SK-N-MC (cell line): ENCODE measurements around the gene PARVA.
A peak's percentile ranks its signal among the peaks of the same experiment; 100 is the strongest.

ENCODE experiments used
- DNase-seq: peaks from one replicate; pipeline ENCODE4 v3.0.0-alpha.2; 2011; ENCODE audit warnings: low read depth, low spot score
- H3K27ac ChIP-seq: fragments of 200-600 bp; sonication (generic); 2 replicates; pipeline ENCODE4 v1.5.1; 2016; ENCODE audit warnings: mixed run types
- H3K36me3 ChIP-seq: fragments of 200-600 bp; sonication (generic); 2 replicates; pipeline ENCODE4 v1.6.1; 2017; ENCODE audit warnings: antibody characterized with exemption, low read length, mixed read lengths; ENCODE audit not compliant: insufficient read depth
- H3K4me3 ChIP-seq: fragments of 200-600 bp; sonication (generic); 2 replicates; pipeline ENCODE4 v1.5.1; 2016
- H3K9ac ChIP-seq: fragments of 200-600 bp; sonication (generic); 2 replicates; pipeline ENCODE4 v1.8.0; 2017; ENCODE audit warnings: mixed run types, mixed read lengths; ENCODE audit not compliant: insufficient read length
- H3K9me3 ChIP-seq: fragments of 200-600 bp; sonication (generic); 2 replicates; pipeline ENCODE4 v1.6.1; 2017; ENCODE audit warnings: low read depth, mild to moderate bottlenecking, antibody characterized with exemption, low read length, moderate library complexity, mixed read lengths
- EZH2 ChIP-seq: fragments of 200-600 bp; sonication (generic); IDR thresholded peaks from one replicate; pipeline ENCODE4 v1.6.1; 2017; ENCODE audit warnings: antibody characterized with exemption
- FOXP2 ChIP-seq: optimal IDR thresholded peaks from 2 replicates; pipeline ENCODE3; 2011; ENCODE audit warnings: mild to moderate bottlenecking, moderate library complexity; ENCODE audit not compliant: insufficient read depth; ENCODE audit errors: extremely low read length, control extremely low read depth
- POLR2AphosphoS5 ChIP-seq: IDR thresholded peaks from 2 replicates; pipeline ENCODE4 v1.6.1; 2012; ENCODE audit warnings: mild to moderate bottlenecking, low read depth, low read length, borderline replicate concordance

PARVA gene

GRCh38 chr11:12460466-12460865 lies 83.1 kb downstream of the PARVA start:
- H3K27ac ChIP-seq, result no peak overlapping the region
- peaks cover 4% of the 10 kb centered on the region; the same call in 1 of the 2 replicates for H3K9me3 ChIP-seq
- H3K36me3 ChIP-seq, result no peaks in the 10 kb centered on the region
- H3K4me3 ChIP-seq, result no peak overlapping the region
- no peak for DNase-seq
- no peak overlapping the region for H3K9ac ChIP-seq
- TF ChIP-seq FOXP2 (no peak), POLR2AphosphoS5 (no peak), EZH2 (no peak)

- no peak for TF ChIP-seq EZH2
- no peak for TF ChIP-seq FOXP2
- no peak for TF ChIP-seq POLR2AphosphoS5
- Histone ChIP-seq H3K36me3 (no peaks in the 10 kb centered on the region), H3K4me3 (0 out of 2 replicates have a peak overlapping the region, but pooled peaks have one; percentile 18), H3K9ac (no peak overlapping the region), H3K27ac (no peak overlapping the region), H3K9me3 (peaks cover 4% of the 10 kb centered on the region; the same call in 1 of the 2 replicates)
- DNase-seq, result no peak
These were observed 84.1 kb downstream of the PARVA start for GRCh38 chr11:12461516-12461915.

- H3K27ac ChIP-seq, result no peak overlapping the region
- no peak overlapping the region for H3K4me3 ChIP-seq
- no peak for DNase-seq
- H3K9ac ChIP-seq, result no peak overlapping the region
- H3K36me3 ChIP-seq, result no peaks in the 10 kb centered on the region
- TF ChIP-seq FOXP2 (no peak), POLR2AphosphoS5 (no peak), EZH2 (no peak)
- peaks cover 4% of the 10 kb centered on the region; the same call in 1 of the 2 replicates for H3K9me3 ChIP-seq
These were observed 86.9 kb downstream of the PARVA start for GRCh38 chr11:12464303-12464702.

- no peaks in the 10 kb centered on the region for H3K36me3 ChIP-seq
- peaks cover 4% of the 10 kb centered on the region; the same call in 1 of the 2 replicates for H3K9me3 ChIP-seq
- DNase-seq, result no peak
- TF ChIP-seq POLR2AphosphoS5 (no peak), EZH2 (no peak), FOXP2 (no peak)
- H3K4me3 ChIP-seq, result no peak overlapping the region
- H3K9ac ChIP-seq, result no peak overlapping the region
- no peak overlapping the region for H3K27ac ChIP-seq
These were observed 88.0 kb downstream of the PARVA start for GRCh38 chr11:12465332-12465731.

- Histone ChIP-seq H3K9ac (no peak overlapping the region), H3K27ac (no peak overlapping the region), H3K4me3 (no peak overlapping the region), H3K9me3 (peaks cover 4% of the 10 kb centered on the region; the same call in 1 of the 2 replicates), H3K36me3 (no peaks in the 10 kb centered on the region)
- DNase-seq, result no peak
- no peak for TF ChIP-seq EZH2
- no peak for TF ChIP-seq POLR2AphosphoS5
- no peak for TF ChIP-seq FOXP2
These were observed 90.2 kb downstream of the PARVA start for GRCh38 chr11:12467610-12468009.

- Histone ChIP-seq H3K36me3 (no peaks in the 10 kb centered on the region), H3K4me3 (no peak overlapping the region), H3K9me3 (peaks cover 4% of the 10 kb centered on the region; the same call in 1 of the 2 replicates), H3K27ac (no peak overlapping the region), H3K9ac (no peak overlapping the region)
- TF ChIP-seq EZH2, result no peak
- DNase-seq, result no peak
These were observed 92.1 kb downstream of the PARVA start for GRCh38 chr11:12469451-12469850.

GRCh38 chr11:12470236-12470635 lies 92.9 kb downstream of the PARVA start:
- DNase-seq, result no peak
- H3K27ac ChIP-seq, result no peak overlapping the region
- TF ChIP-seq FOXP2 (no peak), POLR2AphosphoS5 (no peak), EZH2 (no peak)
- no peaks in the 10 kb centered on the region for H3K9me3 ChIP-seq
- no peak overlapping the region for H3K4me3 ChIP-seq
- H3K36me3 ChIP-seq, result no peaks in the 10 kb centered on the region
- no peak overlapping the region for H3K9ac ChIP-seq

GRCh38 chr11:12472401-12473005 lies 95.1 kb downstream of the PARVA start:
- H3K9me3 ChIP-seq, result no peaks in the 10 kb centered on the region
- H3K4me3 ChIP-seq, result no peak overlapping the region
- no peak overlapping the region for H3K9ac ChIP-seq
- DNase-seq, result no peak
- TF ChIP-seq FOXP2 (no peak), POLR2AphosphoS5 (no peak), EZH2 (no peak)
- H3K36me3 ChIP-seq, result no peaks in the 10 kb centered on the region
- no peak overlapping the region for H3K27ac ChIP-seq

GRCh38 chr11:12473381-12473780 lies 96.0 kb downstream of the PARVA start:
- no peak overlapping the region for H3K4me3 ChIP-seq
- DNase-seq, result no peak
- no peaks in the 10 kb centered on the region for H3K36me3 ChIP-seq
- TF ChIP-seq POLR2AphosphoS5 (no peak), FOXP2 (no peak), EZH2 (no peak)
- H3K27ac ChIP-seq, result no peak overlapping the region
- no peaks in the 10 kb centered on the region for H3K9me3 ChIP-seq
- no peak overlapping the region for H3K9ac ChIP-seq
